LNCaP clone FGC (cell line): ENCODE measurements around the gene KRTAP3-3.

Experiments
- DNase-seq: peaks from one replicate; pipeline ENCODE4 v3.0.0-alpha.2; 2011; ENCODE audit warnings: low read depth
- H3K4me3 ChIP-seq: 2 replicates; pipeline ENCODE4 v1.5.1; 2011; ENCODE audit warnings: mild to moderate bottlenecking, low read depth, low read length, control low read depth
- CTCF ChIP-seq: IDR thresholded peaks from 2 replicates; pipeline ENCODE4 v1.5.1; 2012; ENCODE audit warnings: mild to moderate bottlenecking; ENCODE audit not compliant: control insufficient read depth, insufficient read depth; ENCODE audit errors: extremely low read depth

Gene KRTAP3-3

GRCh38 chr17:40993084-40993483, 880 bp downstream of the KRTAP3-3 start:
- DNase-seq, result no peak
- TF ChIP-seq CTCF, result no peak
- H3K4me3 ChIP-seq, result no peak overlapping the region

GRCh38 chr17:40992666-40993065, 1.3 kb downstream of the KRTAP3-3 start:
- no peak overlapping the region for H3K4me3 ChIP-seq
- TF ChIP-seq CTCF, result no peak
- DNase-seq, result no peak

- H3K4me3 ChIP-seq, result no peak overlapping the region
- no peak for TF ChIP-seq CTCF
- no peak for DNase-seq
These were observed 7.0 kb downstream of the KRTAP3-3 start for GRCh38 chr17:40986920-40987319.

DNA sequence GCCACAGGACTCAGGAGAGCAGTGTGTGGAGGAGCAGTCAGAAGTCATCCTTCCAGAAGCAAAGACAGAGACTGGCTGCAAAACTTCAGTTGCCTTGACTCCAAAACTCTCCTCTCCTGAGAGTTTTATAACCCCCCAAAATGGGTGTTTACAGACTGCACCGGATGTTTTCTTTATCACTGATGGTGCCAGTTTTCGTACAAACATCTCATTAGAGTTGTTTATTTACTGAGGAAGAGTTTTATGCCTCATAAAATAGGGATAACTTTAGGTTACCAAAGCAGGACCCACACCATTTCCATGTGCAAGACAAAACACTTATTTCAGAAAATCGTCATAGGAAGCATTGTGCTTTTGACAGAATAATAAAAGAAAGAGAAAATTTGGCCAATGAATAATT, 9.7 kb downstream of the KRTAP3-3 start, which contains the start of gene KRT40:
Gene KRT40 (minus strand): TSS at position 101 of the 400 bp plus-strand sequence. CDS start 53 bp downstream, at position 48.
- H3K4me3 ChIP-seq, result no peak within 1 kb of the TSS
- TF ChIP-seq CTCF, result no peak
- DNase-seq, result no peak

- no peak for TF ChIP-seq CTCF
- no peak for DNase-seq
- H3K4me3 ChIP-seq, result no peak overlapping the region
These were observed 12.8 kb downstream of the KRTAP3-3 start for GRCh38 chr17:40981115-40981514.

DNA sequence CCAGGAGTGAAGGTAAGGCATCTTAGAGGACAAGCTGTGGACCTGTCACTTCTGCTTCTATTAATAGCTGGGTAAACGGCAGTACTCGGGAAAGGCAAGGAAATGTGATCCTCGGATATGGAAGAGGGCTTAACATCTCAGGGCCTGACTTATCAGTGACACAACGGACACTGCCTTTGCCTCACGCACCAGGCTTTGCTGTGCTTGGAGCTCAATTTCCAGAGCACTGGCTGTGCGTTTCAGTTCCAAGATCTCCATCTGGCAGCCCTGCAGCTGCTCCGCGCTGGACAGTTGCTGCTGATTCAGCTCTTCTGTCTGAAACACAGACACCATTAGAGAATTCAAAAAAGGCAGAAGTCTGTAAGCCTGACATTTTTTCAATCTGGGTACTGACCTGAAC, 13.4 kb downstream of the KRTAP3-3 start:
- no peak for DNase-seq
- H3K4me3 ChIP-seq, result no peak overlapping the region
- no peak for TF ChIP-seq CTCF

DNA sequence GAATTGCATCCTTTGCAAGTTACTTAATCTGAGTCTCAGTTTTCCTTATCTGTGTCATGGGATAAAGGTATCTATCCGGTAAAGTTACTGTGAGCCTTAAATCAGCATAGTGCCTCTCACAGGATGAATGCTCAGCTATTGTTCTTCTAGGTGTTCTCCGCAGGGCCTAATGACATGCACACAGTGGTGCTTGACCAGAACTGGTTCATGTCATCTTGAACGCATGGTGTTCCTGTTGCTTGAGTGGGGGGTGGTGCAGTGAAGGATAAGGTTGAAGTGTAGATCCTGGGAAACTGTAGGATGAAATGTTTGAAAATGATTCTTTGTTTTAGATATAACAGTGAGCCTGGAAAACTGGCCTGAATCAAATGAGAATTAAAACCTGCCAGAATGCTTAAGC, 13.8 kb downstream of the KRTAP3-3 start:
- DNase-seq, result no peak
- TF ChIP-seq CTCF, result no peak
- no peak overlapping the region for H3K4me3 ChIP-seq
